ENCODE data around the gene ZNF408.
A peak's percentile ranks its signal among the peaks of the same experiment; 100 is the strongest.
"Not testable (repeated sequence)": the region's sequence is repeated elsewhere in the genome, so short reads cannot be mapped to it uniquely, and the experiment has no call there.

The ZNF408 gene

GRCh38 chr11:46695345-46696211 is 5.3 kb upstream of the ZNF408 start:
- TF ChIP-seq Cebpa-rat (IDR thresholded peaks at IDR 0.05): no peak
- no peak overlapping the region for H3K4me2 ChIP-seq
- H3K9me3 ChIP-seq: no peaks in the 10 kb centered on the region

GRCh38 chr11:46696212-46696558 is 4.6 kb upstream of the ZNF408 start:
- Histone ChIP-seq H3K4me2 (no peak overlapping the region), H3K27ac (no peak overlapping the region), H3K4me1 (peaks cover 28% of the 10 kb centered on the region), H3K9me3 (no peaks in the 10 kb centered on the region), H3K9ac (peak overlapping the region; percentile 27; the same call in 1 of the 2 replicates), H3K36me3 (peaks cover 59% of the 10 kb centered on the region), H4K20me1 (peaks cover 11% of the 10 kb centered on the region; the same call in 1 of the 2 replicates), H3K4me3 (no peak overlapping the region), H3K27me3 (no peaks in the 10 kb centered on the region)
- TF ChIP-seq Cebpa-rat (IDR thresholded peaks at IDR 0.05): no peak

More at GRCh38 chr11:46695345-46696211, 5.3 kb upstream of the ZNF408 start:
- H3K27ac ChIP-seq: no peak overlapping the region
- peaks cover 11% of the 10 kb centered on the region; the same call in 1 of the 2 replicates for H4K20me1 ChIP-seq
- H3K4me1 ChIP-seq: peaks cover 28% of the 10 kb centered on the region
- H3K27me3 ChIP-seq: no peaks in the 10 kb centered on the region
- H3K4me3 ChIP-seq: no peak overlapping the region
- H3K9ac ChIP-seq: 0 out of 2 replicates have a peak overlapping the region, but pooled peaks have one; percentile 27
- peaks cover 65% of the 10 kb centered on the region for H3K36me3 ChIP-seq

- Histone ChIP-seq H3K4me2 (no peak overlapping the region), H3K27me3 (no peaks in the 10 kb centered on the region), H3K36me3 (peaks cover 51% of the 10 kb centered on the region), H4K20me1 (peaks cover 11% of the 10 kb centered on the region; the same call in 1 of the 2 replicates), H3K9ac (0 out of 2 replicates have a peak overlapping the region, but pooled peaks have one; percentile 29), H3K9me3 (no peaks in the 10 kb centered on the region), H3K27ac (no peak overlapping the region), H3K4me3 (no peak overlapping the region), H3K4me1 (peaks cover 38% of the 10 kb centered on the region)
- no peak for TF ChIP-seq Cebpa-rat (IDR thresholded peaks at IDR 0.05)
Observed at GRCh38 chr11:46697303-46697702, 3.5 kb upstream of the ZNF408 start.

- H3K36me3 ChIP-seq: peaks cover 52% of the 10 kb centered on the region
- no peaks in the 10 kb centered on the region for H3K9me3 ChIP-seq
- H3K27me3 ChIP-seq: no peaks in the 10 kb centered on the region
- no peak overlapping the region for H3K4me3 ChIP-seq
- no peak overlapping the region for H3K4me2 ChIP-seq
- TF ChIP-seq Cebpa-rat (IDR thresholded peaks at IDR 0.05): no peak
- H3K4me1 ChIP-seq: peaks cover 43% of the 10 kb centered on the region
- peaks cover 15% of the 10 kb centered on the region; the same call in 1 of the 2 replicates for H4K20me1 ChIP-seq
- H3K9ac ChIP-seq: 0 out of 2 replicates have a peak overlapping the region, but pooled peaks have one; percentile 29
- no peak overlapping the region for H3K27ac ChIP-seq
Observed at GRCh38 chr11:46697723-46698122, 3.1 kb upstream of the ZNF408 start.

- Histone ChIP-seq H3K4me2 (peak overlapping the region; percentile 63), H3K27ac (no peak overlapping the region), H3K4me3 (no peak overlapping the region), H3K9ac (no peak overlapping the region), H3K4me1 (peaks cover 48% of the 10 kb centered on the region), H4K20me1 (peaks cover 18% of the 10 kb centered on the region; the same call in 1 of the 2 replicates), H3K9me3 (no peaks in the 10 kb centered on the region), H3K36me3 (peaks cover 54% of the 10 kb centered on the region), H3K27me3 (no peaks in the 10 kb centered on the region)
- no peak for TF ChIP-seq Cebpa-rat (IDR thresholded peaks at IDR 0.05)
Observed at GRCh38 chr11:46698597-46698996, 2.2 kb upstream of the ZNF408 start.

- peak overlapping the region; percentile 99 for H3K27ac ChIP-seq
- peaks cover 54% of the 10 kb centered on the region for H3K36me3 ChIP-seq
- peaks cover 38% of the 10 kb centered on the region for H4K20me1 ChIP-seq
- H3K4me3 ChIP-seq: peak overlapping the region; percentile 97
- no peaks in the 10 kb centered on the region for H3K27me3 ChIP-seq
- TF ChIP-seq Cebpa-rat (IDR thresholded peaks at IDR 0.05): no peak
- H3K9ac ChIP-seq: peak overlapping the region; percentile 97
- H3K4me2 ChIP-seq: peak overlapping the region; percentile 99
- no peaks in the 10 kb centered on the region for H3K9me3 ChIP-seq
- peaks cover 48% of the 10 kb centered on the region for H3K4me1 ChIP-seq
Observed at GRCh38 chr11:46701078-46701654, 335 bp downstream of the ZNF408 start.

GRCh38 chr11:46705070-46705688 is 4.3 kb downstream of the ZNF408 start:
- Histone ChIP-seq H3K4me2 (no peak overlapping the region), H3K27me3 (no peaks in the 10 kb centered on the region), H4K20me1 (peaks cover 37% of the 10 kb centered on the region), H3K36me3 (peaks cover 71% of the 10 kb centered on the region), H3K4me1 (peaks cover 19% of the 10 kb centered on the region), H3K9ac (no peak overlapping the region), H3K4me3 (no peak overlapping the region), H3K27ac (no peak overlapping the region), H3K9me3 (no peaks in the 10 kb centered on the region)
- no peak for TF ChIP-seq Cebpa-rat (IDR thresholded peaks at IDR 0.05)

GRCh38 chr11:46706886-46707285 is 6.1 kb downstream of the ZNF408 start:
- TF ChIP-seq Cebpa-rat (IDR thresholded peaks at IDR 0.05): no peak
- H3K27ac ChIP-seq: no peak overlapping the region
- H3K4me2 ChIP-seq: no peak overlapping the region
- peaks cover 37% of the 10 kb centered on the region for H4K20me1 ChIP-seq
- H3K9ac ChIP-seq: no peak overlapping the region
- no peak overlapping the region for H3K4me3 ChIP-seq
- peaks cover 75% of the 10 kb centered on the region for H3K36me3 ChIP-seq
- H3K27me3 ChIP-seq: no peaks in the 10 kb centered on the region
- peaks cover 13% of the 10 kb centered on the region for H3K4me1 ChIP-seq
- H3K9me3 ChIP-seq: no peaks in the 10 kb centered on the region

GRCh38 chr11:46709351-46709750 is 8.5 kb downstream of the ZNF408 start:
- Histone ChIP-seq H3K36me3 (peaks cover 51% of the 10 kb centered on the region), H4K20me1 (peaks cover 28% of the 10 kb centered on the region)
- H3K4me1 ChIP-seq, H3K9ac ChIP-seq, H3K4me2 ChIP-seq, H3K27ac ChIP-seq, H3K9me3 ChIP-seq, H3K4me3 ChIP-seq, H3K27me3 ChIP-seq: not testable (repeated sequence)

Measured in BLaER1 (cell line).